ENCODE data around the gene CCDC86.
"Not testable (repeated sequence)": the region's sequence is repeated elsewhere in the genome, so short reads cannot be mapped to it uniquely, and the experiment has no call there.

Gene CCDC86

GRCh38 chr11:60816590-60817157 is 25.2 kb upstream of the CCDC86 start:
- Histone ChIP-seq H3K4me1 (ENCODE audit: control insufficient read depth, low read length) (no peaks in the 10 kb centered on the region), H3K36me3 (ENCODE audit: control insufficient read depth, low read length) (no peaks in the 10 kb centered on the region), H3F3A (ENCODE audit: control insufficient read depth, insufficient read depth) (no peaks in the 10 kb centered on the region), H3K4me3 (ENCODE audit: low read length) (no peak overlapping the region), H4K20me1 (ENCODE audit: control insufficient read depth, insufficient read depth, low read depth, low read length) (no peaks in the 10 kb centered on the region), H3K79me2 (ENCODE audit: control insufficient read depth, low read length) (no peaks in the 10 kb centered on the region), H3K9me3 (ENCODE audit: control insufficient read depth, insufficient read depth, low read length) (peaks cover 14% of the 10 kb centered on the region; the same call in 1 of the 2 replicates), H3K27me3 (ENCODE audit: control insufficient read depth, low read length) (peaks cover 3% of the 10 kb centered on the region; the same call in 1 of the 2 replicates), H3K4me2 (ENCODE audit: low read length) (no peak overlapping the region), H3K9me2 (replicated peaks; ENCODE audit: control insufficient read depth, low read length) (no peaks in the 10 kb centered on the region), H3K27ac (ENCODE audit: low read depth, low read length) (no peak overlapping the region)
- TF ChIP-seq CTCF (IDR thresholded peaks at IDR 0.05; ENCODE audit: low read depth, low read length, poor library complexity, severe bottlenecking) (no peak), EZH2phosphoT487 (IDR thresholded peaks at IDR 0.05; ENCODE audit: borderline replicate concordance, low read length) (no peak)

GRCh38 chr11:60818057-60818456 is 23.9 kb upstream of the CCDC86 start:
- H3K27ac ChIP-seq (ENCODE audit: low read depth, low read length): no peak overlapping the region
- no peaks in the 10 kb centered on the region for H4K20me1 ChIP-seq (ENCODE audit: control insufficient read depth, insufficient read depth, low read depth, low read length)
- H3F3A ChIP-seq (ENCODE audit: control insufficient read depth, insufficient read depth): no peaks in the 10 kb centered on the region
- no peaks in the 10 kb centered on the region for H3K4me1 ChIP-seq (ENCODE audit: control insufficient read depth, low read length)
- H3K4me2 ChIP-seq (ENCODE audit: low read length): no peak overlapping the region
- H3K36me3 ChIP-seq (ENCODE audit: control insufficient read depth, low read length): no peaks in the 10 kb centered on the region
- H3K9me2 ChIP-seq (replicated peaks; ENCODE audit: control insufficient read depth, low read length): no peaks in the 10 kb centered on the region
- no peaks in the 10 kb centered on the region for H3K79me2 ChIP-seq (ENCODE audit: control insufficient read depth, low read length)
- TF ChIP-seq EZH2phosphoT487 (IDR thresholded peaks at IDR 0.05; ENCODE audit: borderline replicate concordance, low read length): no peak
- no peak for TF ChIP-seq CTCF (IDR thresholded peaks at IDR 0.05; ENCODE audit: low read depth, low read length, poor library complexity, severe bottlenecking)
- peaks cover 12% of the 10 kb centered on the region; the same call in 1 of the 2 replicates for H3K9me3 ChIP-seq (ENCODE audit: control insufficient read depth, insufficient read depth, low read length)
- peaks cover 3% of the 10 kb centered on the region; the same call in 1 of the 2 replicates for H3K27me3 ChIP-seq (ENCODE audit: control insufficient read depth, low read length)
- no peak overlapping the region for H3K4me3 ChIP-seq (ENCODE audit: low read length)

- no peaks in the 10 kb centered on the region for H3K79me2 ChIP-seq (ENCODE audit: control insufficient read depth, low read length)
- H3F3A ChIP-seq (ENCODE audit: control insufficient read depth, insufficient read depth): no peaks in the 10 kb centered on the region
- no peak overlapping the region for H3K4me3 ChIP-seq (ENCODE audit: low read length)
- no peaks in the 10 kb centered on the region for H3K9me2 ChIP-seq (replicated peaks; ENCODE audit: control insufficient read depth, low read length)
- H3K36me3 ChIP-seq (ENCODE audit: control insufficient read depth, low read length): no peaks in the 10 kb centered on the region
- H3K4me1 ChIP-seq (ENCODE audit: control insufficient read depth, low read length): no peaks in the 10 kb centered on the region
- H3K9me3 ChIP-seq (ENCODE audit: control insufficient read depth, insufficient read depth, low read length): peaks cover 2% of the 10 kb centered on the region; the same call in 1 of the 2 replicates
- TF ChIP-seq EZH2phosphoT487 (IDR thresholded peaks at IDR 0.05; ENCODE audit: borderline replicate concordance, low read length) (no peak), CTCF (IDR thresholded peaks at IDR 0.05; ENCODE audit: low read depth, low read length, poor library complexity, severe bottlenecking) (no peak)
- H4K20me1 ChIP-seq (ENCODE audit: control insufficient read depth, insufficient read depth, low read depth, low read length): no peaks in the 10 kb centered on the region
- H3K4me2 ChIP-seq (ENCODE audit: low read length): no peak overlapping the region
- peaks cover 3% of the 10 kb centered on the region; the same call in 1 of the 2 replicates for H3K27me3 ChIP-seq (ENCODE audit: control insufficient read depth, low read length)
- no peak overlapping the region for H3K27ac ChIP-seq (ENCODE audit: low read depth, low read length)
Observed at GRCh38 chr11:60821827-60822599, 19.9 kb upstream of the CCDC86 start.

- H4K20me1 ChIP-seq (ENCODE audit: control insufficient read depth, insufficient read depth, low read depth, low read length); H3K27me3 ChIP-seq (ENCODE audit: control insufficient read depth, low read length); H3K4me2 ChIP-seq (ENCODE audit: low read length); H3K9me2 ChIP-seq (replicated peaks; ENCODE audit: control insufficient read depth, low read length); H3K4me1 ChIP-seq (ENCODE audit: control insufficient read depth, low read length); H3F3A ChIP-seq (ENCODE audit: control insufficient read depth, insufficient read depth); H3K9me3 ChIP-seq (ENCODE audit: control insufficient read depth, insufficient read depth, low read length); H3K4me3 ChIP-seq (ENCODE audit: low read length); H3K27ac ChIP-seq (ENCODE audit: low read depth, low read length); H3K36me3 ChIP-seq (ENCODE audit: control insufficient read depth, low read length); H3K79me2 ChIP-seq (ENCODE audit: control insufficient read depth, low read length): not testable (repeated sequence)
Observed at GRCh38 chr11:60823745-60824306, 18.1 kb upstream of the CCDC86 start.

Measured in DOHH2 (cell line).